Subcutaneous adipose tissue (tissue), 4 donors: Measurements from ENCODE around the gene FSHR. TPM values are rescaled to one million over a fixed set of nuclear protein-coding genes. Genes with fewer than 3 reads are reported as not detected.

ENCODE experiments used
- total RNA-seq, 4 donors: library from RNA; depleted of rRNA; stranded (reverse); fragments of >200 nt; gene quantifications; one replicate each; pipeline ENCODE4 v1.1.0, GENCODE V29; 2016
- TF ChIP-seq, protein P1 (sequence below): fragments of 450-650 bp; IDR thresholded peaks from one replicate; pipeline ENCODE4 v1.5.1; 2016; ENCODE audit warnings: low read depth, mild to moderate bottlenecking, control low read depth, antibody characterized with exemption, moderate library complexity

Gene FSHR
- total RNA-seq, 4 donors from 2014 or later, result not detected

DNA sequence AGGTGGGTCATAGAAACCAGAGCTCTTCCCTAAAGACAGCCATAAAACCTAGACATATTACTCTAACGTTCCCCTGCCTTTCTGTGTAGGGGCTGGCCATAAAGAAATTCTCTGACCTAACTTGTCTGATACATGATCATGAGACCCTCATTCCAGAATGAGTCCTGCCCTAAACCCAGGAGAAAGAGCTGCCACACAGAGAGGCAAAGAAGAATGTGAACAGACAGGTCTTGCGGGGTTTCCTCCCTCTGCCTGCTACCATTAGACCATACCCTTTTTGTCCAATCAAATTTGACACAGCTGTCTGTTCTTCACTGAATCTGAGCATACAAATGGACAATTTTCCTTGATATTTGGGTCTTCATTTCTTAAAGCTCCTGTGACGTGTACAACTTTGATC is 200.0 kb downstream of the FSHR start:
- TF ChIP-seq, protein P1, sequence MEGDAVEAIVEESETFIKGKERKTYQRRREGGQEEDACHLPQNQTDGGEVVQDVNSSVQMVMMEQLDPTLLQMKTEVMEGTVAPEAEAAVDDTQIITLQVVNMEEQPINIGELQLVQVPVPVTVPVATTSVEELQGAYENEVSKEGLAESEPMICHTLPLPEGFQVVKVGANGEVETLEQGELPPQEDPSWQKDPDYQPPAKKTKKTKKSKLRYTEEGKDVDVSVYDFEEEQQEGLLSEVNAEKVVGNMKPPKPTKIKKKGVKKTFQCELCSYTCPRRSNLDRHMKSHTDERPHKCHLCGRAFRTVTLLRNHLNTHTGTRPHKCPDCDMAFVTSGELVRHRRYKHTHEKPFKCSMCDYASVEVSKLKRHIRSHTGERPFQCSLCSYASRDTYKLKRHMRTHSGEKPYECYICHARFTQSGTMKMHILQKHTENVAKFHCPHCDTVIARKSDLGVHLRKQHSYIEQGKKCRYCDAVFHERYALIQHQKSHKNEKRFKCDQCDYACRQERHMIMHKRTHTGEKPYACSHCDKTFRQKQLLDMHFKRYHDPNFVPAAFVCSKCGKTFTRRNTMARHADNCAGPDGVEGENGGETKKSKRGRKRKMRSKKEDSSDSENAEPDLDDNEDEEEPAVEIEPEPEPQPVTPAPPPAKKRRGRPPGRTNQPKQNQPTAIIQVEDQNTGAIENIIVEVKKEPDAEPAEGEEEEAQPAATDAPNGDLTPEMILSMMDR, result no peak

DNA sequence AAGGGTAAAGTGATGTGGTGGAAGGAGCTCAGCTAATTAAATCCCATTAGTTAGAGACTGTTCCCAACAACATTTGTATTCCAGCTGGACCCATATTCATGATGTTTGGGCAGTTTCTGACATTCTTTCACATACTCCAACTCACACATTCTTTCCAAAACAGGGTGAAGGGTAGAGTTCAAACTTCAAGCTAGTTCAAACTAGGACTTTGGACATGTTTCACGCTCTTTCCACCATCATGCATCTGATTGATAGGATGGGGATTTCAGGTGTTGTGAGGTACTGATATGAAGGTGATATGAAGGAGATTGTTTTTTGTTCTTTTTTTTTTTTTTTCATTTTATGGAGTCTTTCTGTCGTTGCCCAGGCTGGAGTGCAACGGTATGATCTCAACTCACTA is 201.7 kb downstream of the FSHR start:
- TF ChIP-seq, protein P1, result no peak

DNA sequence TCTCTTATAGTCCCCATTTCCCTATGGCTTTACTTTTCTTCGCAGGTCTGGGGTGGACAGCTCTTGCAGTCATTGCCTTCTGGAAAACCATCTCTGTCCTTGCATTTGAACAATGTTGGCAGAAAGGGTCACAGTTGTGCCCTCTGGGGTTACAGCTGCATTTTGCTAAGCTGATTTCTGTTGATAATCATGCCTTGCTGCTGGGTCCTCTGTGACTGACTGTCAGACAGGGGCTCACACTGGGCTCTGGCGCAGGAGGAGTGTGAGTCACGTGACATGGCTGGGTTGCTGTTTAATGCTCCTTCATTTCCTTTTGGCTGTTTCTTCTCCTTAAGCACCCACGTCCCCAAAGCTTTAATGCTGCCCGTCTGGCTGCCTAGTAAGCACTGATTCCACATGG is 202.2 kb downstream of the FSHR start:
- TF ChIP-seq, protein P1, result no peak

DNA sequence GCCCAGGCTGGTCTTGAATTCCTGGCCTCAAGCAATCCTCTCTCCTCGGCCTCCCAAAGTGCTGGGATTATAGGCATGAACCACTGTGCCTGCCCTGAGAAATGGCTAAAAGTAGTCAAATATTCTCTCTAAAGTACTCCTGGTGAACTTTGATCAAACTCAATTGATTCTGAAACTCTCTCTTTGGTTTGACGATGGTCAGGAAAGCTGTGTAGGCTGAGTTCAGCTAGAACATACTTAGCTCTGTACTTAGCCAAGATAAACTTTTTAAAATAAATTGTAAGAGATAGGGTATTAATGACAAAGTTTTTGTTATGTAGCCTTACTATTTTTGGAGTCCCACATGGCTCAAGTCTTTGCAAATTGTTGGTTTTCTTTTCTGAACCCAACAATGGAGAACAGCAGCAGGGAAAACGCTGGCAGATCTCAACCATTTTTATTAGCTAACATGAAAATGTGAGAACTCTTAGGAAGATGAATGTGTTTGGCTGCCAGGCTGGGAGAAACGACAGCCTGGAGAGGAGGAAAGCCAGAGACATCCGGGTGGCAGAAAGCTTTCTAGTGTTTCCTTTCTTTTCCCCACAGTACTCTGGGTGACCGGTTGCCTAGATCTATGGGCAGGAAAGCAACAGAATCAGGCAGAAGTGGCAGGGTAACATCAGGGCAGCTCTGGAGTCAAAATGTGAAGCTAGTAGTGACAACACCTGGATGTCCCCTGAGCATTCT is 205.8 kb downstream of the FSHR start:
- TF ChIP-seq, protein P1, result no peak

DNA sequence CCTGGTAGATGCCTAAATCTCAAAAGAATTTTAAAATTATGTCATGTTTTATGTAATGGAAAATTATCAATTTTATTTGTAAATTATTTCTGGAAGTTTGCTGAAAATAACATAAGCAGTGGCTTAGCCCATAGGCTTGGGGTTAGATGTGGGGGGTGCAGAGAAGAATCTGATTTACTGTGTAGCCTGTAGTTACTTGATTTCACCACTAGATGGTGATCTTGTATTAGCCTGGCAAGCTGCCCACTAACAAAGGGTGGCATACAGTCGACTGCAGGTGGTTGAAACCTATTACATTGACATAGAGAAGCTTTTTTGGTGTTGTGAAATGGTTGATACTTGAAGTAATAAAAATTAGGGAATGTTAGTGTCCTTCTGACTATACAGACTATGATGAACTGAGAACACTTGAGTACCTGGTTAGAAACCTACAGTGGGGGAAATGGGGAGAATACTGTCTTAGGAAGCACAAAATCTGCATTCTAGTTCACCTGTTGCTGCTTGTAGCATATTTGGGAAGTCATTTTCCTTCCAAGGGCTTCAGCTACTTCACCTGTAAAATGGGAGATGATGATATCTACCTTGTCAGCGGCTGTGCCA is 207.8 kb downstream of the FSHR start:
- TF ChIP-seq, protein P1, result no peak

DNA sequence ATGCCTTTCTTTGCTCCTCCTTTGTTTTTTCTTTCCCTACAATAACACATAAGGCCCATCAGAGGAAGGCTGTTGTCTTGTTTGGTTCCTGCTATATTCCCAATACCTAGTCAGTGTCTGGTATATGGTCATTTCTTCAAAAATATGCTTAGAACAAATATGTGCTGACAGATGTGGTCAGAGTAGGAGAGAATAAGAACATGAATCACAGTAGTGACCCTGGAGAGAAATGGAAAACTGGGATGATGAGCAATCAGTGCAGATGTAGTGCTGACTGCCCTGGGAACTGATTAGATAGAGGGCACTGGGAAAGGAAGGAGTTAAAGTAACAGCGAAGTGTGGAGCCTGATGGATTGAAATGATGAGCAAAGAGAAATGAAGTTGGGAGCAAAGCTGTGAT is 209.4 kb downstream of the FSHR start:
- TF ChIP-seq, protein P1, result no peak

DNA sequence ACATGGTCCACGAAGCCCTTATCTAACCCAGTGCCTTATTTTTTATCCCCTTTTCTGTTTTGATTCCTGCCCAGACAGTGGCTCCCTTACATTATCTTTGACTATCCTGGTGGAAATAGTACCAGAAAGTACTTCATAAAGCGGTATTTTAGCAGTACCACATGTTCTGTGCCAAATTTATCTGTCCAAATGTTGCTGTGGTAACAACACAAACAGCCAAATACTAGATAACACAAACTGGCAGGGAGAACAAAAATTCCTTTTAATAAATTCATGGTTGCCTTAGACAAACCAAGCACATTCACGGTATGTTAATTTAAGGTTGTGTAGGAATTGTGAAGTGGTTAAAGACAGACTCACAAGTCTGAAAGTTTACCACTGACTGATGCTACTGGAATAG is 210.9 kb downstream of the FSHR start:
- TF ChIP-seq, protein P1, result no peak
